HG03108 (cell line): Measurements from ENCODE around the gene ISG20L2.

Experiments used
- ATAC-seq: cut with Tn5 transposase; IDR thresholded peaks from one replicate; pipeline ENCODE4 v1.9.1; 2021; ENCODE audit warnings: moderate library complexity; ENCODE audit not compliant: unreplicated experiment

The ISG20L2 gene

GRCh38 chr1:156691665-156692440 is 36.7 kb downstream of the ISG20L2 start:
- no peak for ATAC-seq

GRCh38 chr1:156691191-156691590 is 37.4 kb downstream of the ISG20L2 start:
- no peak for ATAC-seq

- ATAC-seq: no peak
These were observed 37.9 kb downstream of the ISG20L2 start for GRCh38 chr1:156690675-156691036.

GRCh38 chr1:156689953-156690674 is 38.5 kb downstream of the ISG20L2 start:
- no peak for ATAC-seq

DNA sequence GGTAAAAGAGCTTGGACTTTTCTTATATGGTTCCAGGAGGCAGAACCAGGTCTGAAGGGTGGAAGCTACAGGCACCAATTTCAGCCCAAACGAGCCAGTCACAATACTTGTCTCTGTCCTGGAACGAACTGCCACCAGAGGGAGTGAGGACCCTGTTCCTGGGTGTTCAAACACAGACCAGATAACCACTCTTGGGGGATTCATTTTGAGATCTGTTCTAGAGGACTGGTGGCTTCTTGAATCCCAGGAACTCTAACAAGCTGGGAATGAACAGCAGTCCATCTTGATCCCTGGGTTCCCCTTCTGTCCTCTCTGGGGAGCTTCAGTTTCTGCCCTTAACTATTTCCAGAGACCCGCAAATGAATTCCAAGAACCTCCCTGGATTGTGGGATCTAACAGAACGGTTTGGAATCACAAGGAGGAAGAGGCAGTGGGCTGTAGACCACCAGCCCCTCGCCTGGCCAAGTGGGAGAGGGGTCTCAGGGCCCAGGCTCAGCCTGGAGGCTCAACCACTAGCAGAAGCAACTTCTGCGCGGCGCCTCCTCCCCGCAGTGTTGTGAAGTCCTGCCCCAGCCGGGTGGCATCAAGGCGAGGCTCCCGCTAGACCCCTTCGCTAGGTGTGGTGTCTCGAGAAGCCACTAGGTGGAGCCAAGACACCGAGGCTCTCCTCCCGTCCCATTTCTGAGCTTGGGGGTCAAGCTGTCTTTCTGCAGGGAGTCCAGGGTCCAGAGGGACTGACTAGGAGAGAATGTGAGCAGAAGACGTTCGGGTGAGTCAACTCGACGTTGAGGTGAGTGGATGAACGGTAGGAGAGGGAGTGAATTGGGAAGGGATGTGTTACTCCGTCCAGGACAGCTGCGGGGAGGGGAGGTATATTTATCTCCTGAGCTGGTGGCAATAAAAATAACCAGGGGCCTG is 39.3 kb downstream of the ISG20L2 start:
- ATAC-seq: no peak

DNA sequence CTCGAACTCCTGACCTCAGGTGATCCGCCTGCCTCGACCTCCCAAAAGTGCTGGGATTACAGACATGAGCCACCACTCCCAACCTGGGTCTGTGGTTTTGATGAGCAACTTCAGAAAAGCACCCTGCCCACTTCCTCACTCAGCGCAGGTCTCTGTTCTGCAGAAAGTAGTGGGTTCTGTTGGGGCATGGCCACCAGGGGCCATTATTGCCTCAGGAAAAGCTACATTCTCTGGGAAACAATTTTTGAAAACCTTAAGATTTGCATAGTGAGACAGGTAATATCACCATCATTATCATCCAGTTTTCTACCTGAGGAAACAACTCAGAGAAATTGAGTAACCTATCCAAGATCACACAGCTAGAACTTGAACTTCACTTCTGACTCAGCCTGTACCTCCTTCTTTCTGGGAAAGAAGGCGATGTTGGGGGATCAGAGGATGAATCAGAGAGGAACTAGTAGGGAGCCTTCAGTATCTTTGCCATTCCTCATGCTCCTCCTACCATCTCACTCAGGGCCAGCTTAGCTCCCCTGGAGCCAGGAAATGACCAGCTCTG is 44.3 kb downstream of the ISG20L2 start:
- no peak for ATAC-seq

GRCh38 chr1:156682166-156682890 is 46.2 kb downstream of the ISG20L2 start:
- ATAC-seq: no peak

GRCh38 chr1:156681196-156681960 is 47.2 kb downstream of the ISG20L2 start:
- ATAC-seq: no peak

DNA sequence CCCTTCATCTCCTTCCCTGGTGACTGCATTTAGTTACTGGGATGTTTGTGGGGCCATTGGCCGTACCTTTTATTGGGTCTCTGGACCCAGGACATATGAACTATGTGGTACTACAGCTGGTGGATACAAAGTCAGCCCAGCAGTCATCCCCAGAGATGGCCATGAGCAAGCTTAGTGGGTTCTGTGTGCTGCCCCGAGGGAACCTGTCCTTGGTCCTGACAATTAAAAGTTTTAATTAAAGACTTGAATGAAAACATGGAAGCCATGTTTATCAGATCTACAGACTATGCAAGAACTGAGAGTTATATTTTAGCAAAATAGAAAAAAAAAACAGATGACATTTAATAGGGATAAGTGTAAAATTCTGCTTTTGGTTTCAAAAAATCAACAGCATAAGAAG is 48.5 kb downstream of the ISG20L2 start:
- ATAC-seq: no peak

- ATAC-seq: no peak
These were observed 50.7 kb downstream of the ISG20L2 start for GRCh38 chr1:156677616-156678596.

DNA sequence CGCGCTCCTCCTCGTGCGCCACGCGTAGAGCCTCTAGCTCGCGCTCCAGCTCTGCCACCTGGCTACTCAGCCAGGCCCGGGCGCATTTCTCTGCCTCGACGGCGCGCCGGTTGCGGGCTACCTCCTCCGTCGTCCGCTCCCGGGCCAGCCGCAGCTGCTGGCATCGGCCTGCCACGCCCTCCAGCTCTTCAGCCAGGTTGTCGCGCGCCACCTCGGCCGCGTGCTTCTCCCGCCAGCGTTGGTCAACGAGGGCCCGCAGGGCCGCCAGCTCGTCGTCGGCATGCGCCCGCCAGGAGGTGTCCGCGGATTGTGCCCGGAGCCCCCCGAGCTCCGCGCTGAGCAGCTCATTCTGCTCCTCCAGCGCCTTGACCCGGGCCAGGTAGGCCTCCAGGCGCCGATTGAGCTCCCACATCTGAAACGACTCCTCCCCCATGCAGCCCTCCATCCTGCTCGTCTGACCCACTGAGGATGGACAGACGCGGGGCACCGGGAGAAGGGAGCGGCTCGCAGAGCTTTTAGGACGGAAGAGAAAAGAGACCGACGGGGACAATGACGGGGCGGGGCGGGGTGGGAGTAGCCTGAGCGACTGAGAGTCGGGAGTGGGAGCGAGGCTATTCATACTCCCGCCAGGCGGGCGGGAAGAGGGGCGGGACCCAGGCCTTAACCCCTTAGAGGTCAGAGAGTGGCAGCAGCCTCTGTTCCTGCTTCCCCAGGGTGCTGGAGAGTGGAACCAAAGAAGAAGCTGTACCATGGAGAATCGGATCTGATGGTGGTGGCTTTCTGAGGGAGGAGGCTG is 51.5 kb downstream of the ISG20L2 start, which contains the start of gene NES:
Gene NES, minus strand, starts transcription at position 588 of the 796 bp plus-strand sequence. Its CDS starts 143 bp downstream, at position 445.
- no peak for ATAC-seq

GRCh38 chr1:156676114-156676819 is 52.3 kb downstream of the ISG20L2 start:
- no peak for ATAC-seq

DNA sequence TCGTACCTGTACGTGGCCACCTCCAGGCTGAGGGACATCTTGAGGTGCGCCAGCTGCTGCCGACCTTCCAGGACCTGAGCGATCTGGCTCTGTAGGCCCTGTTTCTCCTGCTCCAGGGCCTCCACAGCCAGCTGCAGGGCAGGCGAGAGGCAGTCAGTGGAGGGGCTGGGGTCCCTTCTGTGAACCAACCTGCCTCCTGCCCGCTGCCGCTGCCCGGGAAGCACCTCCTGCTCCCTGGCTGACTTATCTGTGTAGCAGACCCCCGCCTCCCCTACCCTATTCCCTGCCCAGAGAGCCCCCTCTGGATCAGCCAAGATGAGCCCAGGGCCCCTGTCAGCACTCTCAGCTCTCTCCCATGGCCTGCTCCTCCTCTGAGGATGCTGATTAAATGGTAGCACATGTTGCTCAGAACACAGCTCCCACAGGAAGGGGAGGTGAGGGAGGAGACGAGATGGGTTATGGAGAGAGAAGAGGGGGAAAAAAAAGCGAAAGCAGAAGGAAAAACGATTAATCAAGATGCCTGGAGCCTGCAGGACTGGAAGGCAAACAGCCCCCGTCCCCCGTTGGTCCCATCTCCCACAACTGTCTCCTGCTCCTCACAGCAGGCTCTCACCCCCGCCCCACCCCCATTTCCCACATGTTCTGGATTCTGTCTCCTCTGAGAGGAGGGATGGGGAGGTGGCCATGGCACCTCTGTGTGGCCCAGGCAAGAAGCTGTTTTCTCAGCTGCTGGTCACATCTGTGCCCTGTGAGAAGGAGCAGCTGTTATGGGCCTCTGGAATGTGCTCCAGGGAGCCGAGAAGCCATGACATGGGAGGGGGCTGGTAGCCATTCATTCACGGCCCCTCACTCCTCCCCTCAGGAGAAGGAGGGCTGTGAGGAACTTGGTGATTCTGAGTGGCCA is 53.1 kb downstream of the ISG20L2 start:
- no peak for ATAC-seq

- ATAC-seq: no peak
These were observed 55.0 kb downstream of the ISG20L2 start for GRCh38 chr1:156673387-156674121.
